Epithelial cell of esophagus (primary cell): Measurements from ENCODE around the gene SLC6A15.
A peak's percentile ranks its signal among the peaks of the same experiment; 100 is the strongest.

Source experiments
- DNase-seq: peaks from one replicate; pipeline ENCODE4 v3.0.0; 2010; ENCODE audit warnings: low read depth
- H3K4me3 ChIP-seq: 2 replicates; pipeline ENCODE4 v1.5.1; 2011; ENCODE audit warnings: mild to moderate bottlenecking, low read length, control low read depth
- TF ChIP-seq, protein P1 (sequence below): IDR thresholded peaks from 2 replicates; pipeline ENCODE4 v1.5.1; 2011; ENCODE audit warnings: low read depth, mild to moderate bottlenecking, low read length, control low read depth, inconsistent platforms; ENCODE audit not compliant: insufficient read depth; ENCODE audit errors: missing control alignments

The SLC6A15 gene

DNA sequence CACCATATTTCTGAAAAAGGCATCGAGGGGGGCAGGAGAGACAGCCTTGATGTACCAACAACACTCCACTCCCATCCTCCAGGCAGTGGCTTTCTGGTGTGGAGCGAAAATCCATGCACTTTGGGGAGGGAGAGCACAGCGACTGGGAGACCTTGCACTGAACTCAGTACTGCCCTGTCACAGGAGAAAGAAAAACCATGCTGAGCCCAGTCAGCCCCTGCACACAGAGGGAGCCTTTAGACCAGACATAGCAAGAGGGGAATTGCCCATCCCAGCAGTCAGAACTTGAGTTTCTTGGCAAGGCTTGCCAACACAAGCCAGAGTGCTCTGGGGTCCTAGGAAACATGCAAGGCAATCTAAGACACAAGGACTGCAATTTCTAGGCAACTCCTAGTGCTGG, 24.8 kb upstream of the SLC6A15 start:
- no peak overlapping the region for H3K4me3 ChIP-seq
- no peak for DNase-seq
- TF ChIP-seq, protein P1, sequence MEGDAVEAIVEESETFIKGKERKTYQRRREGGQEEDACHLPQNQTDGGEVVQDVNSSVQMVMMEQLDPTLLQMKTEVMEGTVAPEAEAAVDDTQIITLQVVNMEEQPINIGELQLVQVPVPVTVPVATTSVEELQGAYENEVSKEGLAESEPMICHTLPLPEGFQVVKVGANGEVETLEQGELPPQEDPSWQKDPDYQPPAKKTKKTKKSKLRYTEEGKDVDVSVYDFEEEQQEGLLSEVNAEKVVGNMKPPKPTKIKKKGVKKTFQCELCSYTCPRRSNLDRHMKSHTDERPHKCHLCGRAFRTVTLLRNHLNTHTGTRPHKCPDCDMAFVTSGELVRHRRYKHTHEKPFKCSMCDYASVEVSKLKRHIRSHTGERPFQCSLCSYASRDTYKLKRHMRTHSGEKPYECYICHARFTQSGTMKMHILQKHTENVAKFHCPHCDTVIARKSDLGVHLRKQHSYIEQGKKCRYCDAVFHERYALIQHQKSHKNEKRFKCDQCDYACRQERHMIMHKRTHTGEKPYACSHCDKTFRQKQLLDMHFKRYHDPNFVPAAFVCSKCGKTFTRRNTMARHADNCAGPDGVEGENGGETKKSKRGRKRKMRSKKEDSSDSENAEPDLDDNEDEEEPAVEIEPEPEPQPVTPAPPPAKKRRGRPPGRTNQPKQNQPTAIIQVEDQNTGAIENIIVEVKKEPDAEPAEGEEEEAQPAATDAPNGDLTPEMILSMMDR, result no peak

DNA sequence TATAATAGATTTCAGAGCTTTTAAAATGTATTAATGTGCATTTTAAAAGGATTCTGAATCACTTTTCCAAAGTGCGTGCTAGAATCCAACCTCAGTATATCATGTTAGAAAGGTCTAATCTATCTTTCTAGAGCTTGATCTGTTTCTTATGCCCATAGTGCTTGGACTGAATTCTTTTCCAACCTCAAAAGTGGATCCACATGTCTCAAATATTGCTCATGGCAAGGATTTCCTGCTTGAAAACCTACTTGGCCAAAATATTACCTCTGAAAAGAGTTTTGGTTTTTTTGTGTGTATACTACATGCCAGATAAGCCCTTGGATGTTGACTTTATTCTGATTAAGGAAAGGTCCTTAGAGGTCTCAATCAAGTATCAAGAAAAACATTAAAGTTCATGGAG, 16.9 kb upstream of the SLC6A15 start:
- no peak for DNase-seq
- TF ChIP-seq, protein P1, result no peak
- no peak overlapping the region for H3K4me3 ChIP-seq

DNA sequence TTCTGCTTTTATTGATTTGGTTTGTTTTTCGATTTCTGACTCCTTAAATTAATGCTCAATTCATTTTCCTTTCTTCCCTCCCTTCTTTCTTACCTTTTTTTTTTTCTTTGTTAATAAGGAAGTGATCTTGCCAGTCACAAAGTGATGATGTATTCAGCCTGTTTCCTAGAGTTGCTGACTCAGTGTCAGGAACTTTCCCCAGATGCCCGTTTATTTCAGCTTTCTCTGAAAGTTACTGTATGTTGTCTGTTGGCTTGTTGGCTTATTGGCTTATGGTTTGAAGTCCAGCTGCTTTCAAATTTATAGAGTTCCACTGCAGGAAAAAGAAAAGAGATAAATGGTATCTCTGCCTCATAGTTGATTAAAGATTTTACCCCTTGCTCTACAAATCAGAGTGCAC, 12.4 kb upstream of the SLC6A15 start:
- TF ChIP-seq, protein P1, result no peak
- DNase-seq, result peak; percentile 76
- H3K4me3 ChIP-seq, result no peak overlapping the region

DNA sequence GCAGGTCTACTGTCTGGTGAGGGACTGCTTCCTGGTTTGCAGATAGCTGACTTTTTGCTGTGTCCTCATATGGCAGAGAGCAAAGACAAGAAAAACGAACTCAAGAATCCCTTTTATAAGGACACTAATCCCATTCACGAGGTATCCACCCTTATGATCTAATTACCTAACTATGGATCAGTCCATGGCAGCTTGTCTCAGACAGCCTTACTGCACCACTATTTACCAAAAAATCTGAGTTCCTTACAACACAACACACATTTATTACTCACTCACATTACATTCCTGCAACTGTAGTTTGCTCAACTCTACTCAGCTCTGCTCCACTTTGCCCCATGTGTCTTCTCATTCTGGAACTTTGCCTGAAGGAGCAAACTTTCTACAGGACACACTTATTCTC, 10.1 kb upstream of the SLC6A15 start:
- TF ChIP-seq, protein P1, result no peak

DNA sequence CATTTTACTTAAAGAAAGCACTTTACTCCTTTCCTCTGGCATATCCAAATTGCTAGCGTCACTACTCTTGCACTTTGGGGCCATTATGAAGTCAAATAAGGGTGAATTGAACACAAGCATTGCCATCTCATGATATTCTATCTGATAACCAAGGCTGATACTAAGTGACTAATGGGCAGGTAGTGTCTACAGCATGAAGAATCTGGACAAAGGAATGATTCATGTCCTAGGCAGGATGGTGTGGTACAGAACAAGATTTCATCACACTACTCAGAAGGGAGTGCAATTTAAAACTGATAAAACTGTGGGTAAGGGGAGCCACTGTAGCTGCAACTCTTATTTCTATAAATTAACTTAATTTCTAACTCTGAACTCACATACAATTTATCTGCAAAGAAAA, 7.7 kb upstream of the SLC6A15 start:
- TF ChIP-seq, protein P1, result no peak
- DNase-seq, result peak; percentile 85
- no peak overlapping the region for H3K4me3 ChIP-seq

More for the DNA sequence above, 10.1 kb upstream of the SLC6A15 start:
- DNase-seq, result peak; percentile 83
- H3K4me3 ChIP-seq, result no peak overlapping the region

DNA sequence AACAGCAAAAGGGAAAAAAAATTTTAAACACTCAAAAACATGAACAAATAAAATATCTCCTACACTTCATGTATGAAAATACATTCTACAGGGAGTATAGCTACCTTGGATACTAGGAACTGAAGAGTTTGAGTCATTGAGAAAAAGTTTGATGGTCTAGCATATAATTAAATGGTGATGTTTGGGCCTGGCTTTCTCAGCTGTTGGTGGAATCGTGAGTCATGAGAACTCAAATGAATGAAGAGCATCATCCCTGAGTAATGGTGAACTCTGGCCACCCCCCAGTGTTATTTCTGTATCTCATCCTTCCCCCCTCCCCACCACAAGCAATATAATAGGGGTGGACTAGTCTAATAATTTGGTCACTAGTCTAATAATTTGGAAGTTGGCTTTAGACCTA, 6.7 kb upstream of the SLC6A15 start:
- TF ChIP-seq, protein P1, result no peak
- peak; percentile 82 for DNase-seq
- H3K4me3 ChIP-seq, result no peak overlapping the region

DNA sequence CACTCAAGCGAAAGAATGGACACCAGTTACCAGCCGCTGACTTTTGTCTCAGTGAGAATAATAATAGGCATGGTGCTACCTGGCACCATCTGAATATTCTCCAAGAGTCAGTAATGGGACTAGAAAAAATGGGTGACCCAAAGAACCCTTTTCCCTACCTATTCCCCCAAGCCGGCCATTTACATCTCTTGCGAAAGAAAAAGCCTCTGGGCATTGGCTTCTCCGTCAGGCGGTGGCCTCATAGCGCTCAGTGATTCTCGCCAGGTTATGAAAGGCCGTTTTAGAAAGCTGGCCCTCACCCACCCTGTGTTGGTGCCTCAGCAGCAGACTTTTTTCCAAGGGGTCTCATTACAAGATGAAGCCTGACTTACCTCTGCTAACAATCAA, 523 bp upstream of the SLC6A15 start:
- TF ChIP-seq, protein P1, result no peak
- peak; percentile 58 for DNase-seq
- peak overlapping the region; percentile 87 for H3K4me3 ChIP-seq
